HepG2 (cell line): Measurements from ENCODE around the gene HPS3. TPM values are rescaled to one million over a fixed set of nuclear protein-coding genes. Genes with fewer than 3 reads are reported as not detected.

Experiments
- CEBPG ChIP-seq: IDR thresholded peaks from 2 replicates; pipeline ENCODE4 v1.6.1; 2016
- DMAP1 ChIP-seq: IDR thresholded peaks from 2 replicates; pipeline ENCODE4 v1.6.1; 2016
- GMEB2 ChIP-seq: IDR thresholded peaks from 2 replicates; pipeline ENCODE4 v1.6.1; 2016; ENCODE audit warnings: missing biosample characterization, missing genetic modification reagents, low read depth
- ZNF44 ChIP-seq: sonication (generic); formaldehyde crosslinking; IDR thresholded peaks from 2 replicates; pipeline ENCODE4 v1.5.1; 2020; ENCODE audit warnings: mild to moderate bottlenecking, missing genetic modification reagents
- ZNF605 ChIP-seq: sonication (generic); formaldehyde crosslinking; IDR thresholded peaks from 2 replicates; pipeline ENCODE4 v1.8.0; 2022; ENCODE audit warnings: mild to moderate bottlenecking, missing genetic modification reagents
- polyA plus RNA-seq, 8 experiments: library from polyadenylated mRNA; depleted of rRNA in 3 of 8; stranded (reverse) in 7 of 8; unstranded in 1 of 8; fragments of >200 nt; fragmentation: Illumina TruSeq in 4 of 8; extraction: Trizol in 4 of 8; gene quantifications; 2 replicates each; pipeline versions ENCODE4 v1.2.1 to v1.2.3, GENCODE V29; 2011 to 2016; ENCODE audit warnings: low read depth in 4 of 8, missing spikeins in 1 of 8, mixed read lengths in 1 of 8; ENCODE audit not compliant: insufficient read depth in 1 of 8
- small RNA-seq, 3 experiments: library from RNA; depleted of rRNA; stranded (forward); fragments of <200 nt; gene quantifications; one replicate each; pipeline ENCODE3, GENCODE V24; 2012; ENCODE audit warnings: low read depth in 2 of 3, low replicate concordance in 1 of 3; ENCODE audit not compliant: insufficient read length in 3 of 3, insufficient read depth in 2 of 3
- total RNA-seq, 5 experiments: library from RNA; depleted of rRNA; stranded (reverse); fragments of >200 nt; fragmentation: Illumina TruSeq; extraction: Trizol; gene quantifications; 2 replicates each; pipeline ENCODE4 v1.2.3, GENCODE V29; 2016; ENCODE audit warnings: low read depth in 1 of 5
- TF ChIP-seq, protein P1 (sequence below): IDR thresholded peaks from 2 replicates; pipeline ENCODE4 v1.6.1; 2016; ENCODE audit warnings: low read depth
- TF ChIP-seq, protein P2 (sequence below): sonication (generic); formaldehyde crosslinking; IDR thresholded peaks from 2 replicates; pipeline ENCODE4 v1.5.1; 2020; ENCODE audit warnings: mild to moderate bottlenecking, moderate library complexity, missing genetic modification reagents

The HPS3 gene
- total and polyA plus RNA-seq, 2 of the 13 experiments (the other 11 are each of a cell fraction or from before 2014, with no cell fraction given), result 9.5 to 18.9 TPM

DNA sequence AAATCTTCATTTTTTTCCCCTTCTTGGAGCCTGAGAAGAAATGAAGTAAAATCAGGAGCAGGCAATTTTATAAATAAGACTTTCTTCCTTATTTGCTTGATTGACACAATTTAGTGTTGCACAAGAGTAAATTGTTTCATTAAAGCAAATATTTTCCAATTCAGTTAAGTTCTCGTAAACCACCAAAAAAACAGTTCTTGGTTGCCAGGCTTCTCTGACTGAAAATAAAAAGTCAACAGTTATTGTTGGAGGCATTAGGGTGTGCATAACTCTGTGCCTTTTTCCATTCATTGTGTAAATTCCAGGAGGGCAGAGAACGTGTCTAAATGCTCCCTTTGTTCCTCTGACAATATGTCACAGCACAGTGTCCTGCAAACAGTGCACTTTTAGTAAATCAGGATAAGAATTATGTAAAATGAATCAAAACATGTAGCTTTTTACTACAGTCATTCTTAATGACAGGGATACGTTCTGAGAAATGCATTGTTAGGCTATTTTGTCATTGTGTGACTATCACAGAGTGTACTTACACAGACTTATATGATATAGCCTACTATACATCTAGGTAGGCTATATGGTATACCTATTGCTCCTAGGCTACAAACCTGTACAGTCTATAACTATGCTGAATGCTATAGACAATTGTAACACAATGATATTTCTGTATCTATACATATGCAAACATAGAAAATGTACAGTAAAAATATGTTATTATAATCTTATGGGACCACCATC is 92.5 kb downstream of the HPS3 start, which contains the start of gene CP (continued):
- TF ChIP-seq, protein P1, sequence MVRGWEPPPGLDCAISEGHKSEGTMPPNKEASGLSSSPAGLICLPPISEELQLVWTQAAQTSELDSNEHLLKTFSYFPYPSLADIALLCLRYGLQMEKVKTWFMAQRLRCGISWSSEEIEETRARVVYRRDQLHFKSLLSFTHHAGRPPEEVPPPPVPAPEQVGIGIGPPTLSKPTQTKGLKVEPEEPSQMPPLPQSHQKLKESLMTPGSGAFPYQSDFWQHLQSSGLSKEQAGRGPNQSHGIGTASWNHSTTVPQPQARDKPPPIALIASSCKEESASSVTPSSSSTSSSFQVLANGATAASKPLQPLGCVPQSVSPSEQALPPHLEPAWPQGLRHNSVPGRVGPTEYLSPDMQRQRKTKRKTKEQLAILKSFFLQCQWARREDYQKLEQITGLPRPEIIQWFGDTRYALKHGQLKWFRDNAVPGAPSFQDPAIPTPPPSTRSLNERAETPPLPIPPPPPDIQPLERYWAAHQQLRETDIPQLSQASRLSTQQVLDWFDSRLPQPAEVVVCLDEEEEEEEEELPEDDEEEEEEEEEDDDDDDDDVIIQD (CRISPR knock-in tag), result peak; percentile 45; the same call in 1 of the 2 replicates
- TF ChIP-seq GMEB2 (CRISPR knock-in tag), result no peak
- no peak for TF ChIP-seq ZNF44
- TF ChIP-seq ZNF605 (CRISPR knock-in tag), result no peak
- peak; percentile 80 for TF ChIP-seq CEBPG
- TF ChIP-seq, protein P2, sequence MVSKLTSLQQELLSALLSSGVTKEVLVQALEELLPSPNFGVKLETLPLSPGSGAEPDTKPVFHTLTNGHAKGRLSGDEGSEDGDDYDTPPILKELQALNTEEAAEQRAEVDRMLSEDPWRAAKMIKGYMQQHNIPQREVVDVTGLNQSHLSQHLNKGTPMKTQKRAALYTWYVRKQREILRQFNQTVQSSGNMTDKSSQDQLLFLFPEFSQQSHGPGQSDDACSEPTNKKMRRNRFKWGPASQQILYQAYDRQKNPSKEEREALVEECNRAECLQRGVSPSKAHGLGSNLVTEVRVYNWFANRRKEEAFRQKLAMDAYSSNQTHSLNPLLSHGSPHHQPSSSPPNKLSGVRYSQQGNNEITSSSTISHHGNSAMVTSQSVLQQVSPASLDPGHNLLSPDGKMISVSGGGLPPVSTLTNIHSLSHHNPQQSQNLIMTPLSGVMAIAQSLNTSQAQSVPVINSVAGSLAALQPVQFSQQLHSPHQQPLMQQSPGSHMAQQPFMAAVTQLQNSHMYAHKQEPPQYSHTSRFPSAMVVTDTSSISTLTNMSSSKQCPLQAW (CRISPR knock-in tag), result no peak
- 0 out of 2 replicates have a peak, but pooled peaks have one; percentile 19 for TF ChIP-seq DMAP1 (CRISPR knock-in tag)

Small RNAs within 50 kb of the gene (small RNA-seq; reads per million reads assigned to genes)
- 0 reads per million in 3 experiments for gene RF00019

Other genes starting within 250 kb of the HPS3 start
- 28.1 and 52.1 TPM in 2 replicates for gene GYG1, start 138.1 kb upstream of the HPS3 start, total RNA-seq (2016; rRNA removed; fragmentation: Illumina TruSeq; extraction: Trizol)
- gene GYG1, start 138.1 kb upstream of the HPS3 start, polyA plus RNA-seq (2011; rRNA removed), result 12.6 and 15.7 TPM in 2 replicates
- 22.9 and 39.8 TPM in 2 replicates for gene HLTF, start 43.1 kb upstream of the HPS3 start, total RNA-seq (2016; rRNA removed; fragmentation: Illumina TruSeq; extraction: Trizol)
- 8.4 and 12.0 TPM in 2 replicates for gene HLTF, start 43.1 kb upstream of the HPS3 start, polyA plus RNA-seq (2011; rRNA removed)
- gene CP, start 92.2 kb downstream of the HPS3 start, total RNA-seq (2016; rRNA removed; fragmentation: Illumina TruSeq; extraction: Trizol), result 21.1 and 42.6 TPM in 2 replicates
- 789 and 863 TPM in 2 replicates for gene CP, start 92.2 kb downstream of the HPS3 start, polyA plus RNA-seq (2011; rRNA removed)
- gene TM4SF18, start 204.0 kb downstream of the HPS3 start, total RNA-seq (2016; rRNA removed; fragmentation: Illumina TruSeq; extraction: Trizol), result not detected in 2 replicates
- 0.15 and 0.25 TPM in 2 replicates for gene TM4SF18, start 204.0 kb downstream of the HPS3 start, polyA plus RNA-seq (2011; rRNA removed)
- gene TM4SF1, start 248.0 kb downstream of the HPS3 start, total RNA-seq (2016; rRNA removed; fragmentation: Illumina TruSeq; extraction: Trizol), result 226 and 431 TPM in 2 replicates
- gene TM4SF1, start 248.0 kb downstream of the HPS3 start, polyA plus RNA-seq (2011; rRNA removed), result 1,198 and 1,359 TPM in 2 replicates